SK-N-SH (cell line): ENCODE data around the gene ADK. TPM values are rescaled to one million over a fixed set of nuclear protein-coding genes. Genes with fewer than 3 reads are reported as not detected.

Experiments
- CTCF ChIA-PET: fragments of 300-600, 350-600 bp; formaldehyde crosslinking; extraction: SDS; loops from one replicate; lab custom pipeline; 2021; lab: Yijun Ruan, JAX
- POLR2A ChIA-PET: fragments of 350-600 bp; sonication (Branson Sonifier 250); formaldehyde crosslinking; extraction: SDS; loops from one replicate; lab custom pipeline; 2020; ENCODE audit warnings: antibody characterized with exemption, inconsistent platforms; lab: Yijun Ruan, JAX
- DNase-seq: peaks from one replicate; pipeline ENCODE4 v3.0.0; 2012
- H2AFZ ChIP-seq: fragments of 200-600 bp; sonication (generic); 2 replicates; pipeline ENCODE4 v1.8.1; 2016; ENCODE audit warnings: antibody characterized with exemption, mild to moderate bottlenecking, low read depth
- H3F3A ChIP-seq: fragments of 200-600 bp; sonication (generic); replicated peaks from 2 replicates; pipeline ENCODE3; 2016; ENCODE audit warnings: antibody characterized with exemption, mild to moderate bottlenecking; ENCODE audit not compliant: insufficient read depth
- H3K27ac ChIP-seq, 2 experiments: fragments of 200-500 bp in 1 of 2; fragments of 200-600 bp in 1 of 2; sonication (Bioruptor generic) in 1 of 2; sonication (generic), shearing (Covaris generic) in 1 of 2; 2 replicates each; pipeline versions ENCODE4 v1.5.1 to v1.6.1; 2014 to 2016; ENCODE audit warnings: low read depth in 2 of 2, inconsistent platforms in 1 of 2, low read length in 1 of 2, mild to moderate bottlenecking in 1 of 2, mixed read lengths in 1 of 2
- H3K27me3 ChIP-seq: fragments of 200-600 bp; sonication (generic), shearing (Covaris generic); 2 replicates; pipeline ENCODE4 v1.6.1; 2016; ENCODE audit warnings: mixed run types; ENCODE audit not compliant: insufficient read depth
- H3K36me3 ChIP-seq, 2 experiments: fragments of 200-500 bp in 1 of 2; fragments of 200-600 bp in 1 of 2; sonication (Bioruptor generic) in 1 of 2; sonication (generic) in 1 of 2; replicated peaks in 1 of 2; 2 replicates each; pipeline versions ENCODE3 to v1.5.1; 2014 to 2016; ENCODE audit warnings: low read length in 1 of 2, mild to moderate bottlenecking in 1 of 2; ENCODE audit not compliant: insufficient read depth in 2 of 2, control insufficient read depth in 1 of 2
- H3K4me1 ChIP-seq, 2 experiments: fragments of 200-500 bp in 1 of 2; fragments of 200-600 bp in 1 of 2; sonication (Bioruptor generic) in 1 of 2; sonication (generic), shearing (Covaris generic) in 1 of 2; 2 replicates each; pipeline versions ENCODE4 v1.5.1 to v1.6.1; 2014 to 2016; ENCODE audit warnings: low read depth in 1 of 2, low read length in 1 of 2, mixed run types in 1 of 2; ENCODE audit not compliant: insufficient read depth in 2 of 2, control insufficient read depth in 1 of 2
- H3K4me2 ChIP-seq: fragments of 200-600 bp; sonication (generic), shearing (Covaris generic); 2 replicates; pipeline ENCODE4 v1.6.1; 2017; ENCODE audit warnings: mixed run types
- H3K4me3 ChIP-seq, 2 experiments: fragments of 200-500 bp in 1 of 2; fragments of 200-600 bp in 1 of 2; sonication (Bioruptor generic) in 1 of 2; sonication (generic), shearing (Covaris generic) in 1 of 2; 2 replicates each; pipeline versions ENCODE4 v1.5.1 to v1.8.1; 2014 to 2016; ENCODE audit warnings: low read depth in 2 of 2, inconsistent platforms in 1 of 2, low read length in 1 of 2, mild to moderate bottlenecking in 1 of 2, mixed read lengths in 1 of 2, moderate library complexity in 1 of 2
- H3K79me2 ChIP-seq: fragments of 200-600 bp; sonication (generic); 2 replicates; pipeline ENCODE4 v1.8.1; 2017; ENCODE audit warnings: mild to moderate bottlenecking; ENCODE audit not compliant: insufficient read depth
- H3K9ac ChIP-seq: fragments of 200-600 bp; sonication (generic); 2 replicates; pipeline ENCODE4 v1.6.1; 2017; ENCODE audit warnings: mixed run types
- H3K9me2 ChIP-seq: fragments of 200-600 bp; sonication (generic); 2 replicates; pipeline ENCODE4 v1.6.1; 2017; ENCODE audit warnings: mixed run types
- H3K9me3 ChIP-seq: fragments of 200-600 bp; sonication (generic); 2 replicates; pipeline ENCODE4 v1.6.1; 2017; ENCODE audit warnings: mixed run types, mild to moderate bottlenecking, moderate library complexity
- H4K20me1 ChIP-seq: fragments of 200-600 bp; sonication (generic); 2 replicates; pipeline ENCODE4 v1.6.1; 2017; ENCODE audit warnings: mild to moderate bottlenecking, mixed run types; ENCODE audit not compliant: insufficient read depth
- EP300 ChIP-seq, 2 experiments: IDR thresholded peaks; 2 replicates each; pipeline versions ENCODE4 v1.4.0 to v1.6.1; 2012; ENCODE audit warnings: borderline replicate concordance in 1 of 2, low read depth in 1 of 2, low read length in 1 of 2
- EZH2phosphoT487 ChIP-seq: fragments of 200-600 bp; sonication (generic); IDR thresholded peaks from 2 replicates; pipeline ENCODE4 v1.6.1; 2017; ENCODE audit warnings: low read depth, mixed run types, mild to moderate bottlenecking, antibody characterized with exemption, moderate library complexity, borderline replicate concordance
- FOSL2 ChIP-seq: IDR thresholded peaks from 2 replicates; pipeline ENCODE4 v1.4.0; 2012; ENCODE audit warnings: low read depth, mild to moderate bottlenecking, moderate library complexity, borderline replicate concordance
- FOXJ3 ChIP-seq: sonication (generic); formaldehyde crosslinking; IDR thresholded peaks from 2 replicates; pipeline ENCODE4 v1.5.1; 2020; ENCODE audit warnings: mild to moderate bottlenecking, missing genetic modification reagents
- FOXM1 ChIP-seq: IDR thresholded peaks from 2 replicates; pipeline ENCODE4 v1.4.0; 2012; ENCODE audit warnings: low read depth, mild to moderate bottlenecking
- GATA2 ChIP-seq: sonication (generic); formaldehyde crosslinking; IDR thresholded peaks from 2 replicates; pipeline ENCODE4 v1.5.0; 2020; ENCODE audit warnings: mild to moderate bottlenecking, missing genetic modification reagents
- IRF3 ChIP-seq: fragments of 150-350 bp; IDR thresholded peaks from 2 replicates; pipeline ENCODE4 v1.6.1; 2016; ENCODE audit warnings: mild to moderate bottlenecking, low read depth, low read length
- MAX ChIP-seq: IDR thresholded peaks from 2 replicates; pipeline ENCODE4 v1.4.0; 2012; ENCODE audit warnings: low read depth
- MEF2A ChIP-seq: IDR thresholded peaks from 2 replicates; pipeline ENCODE4 v1.4.0; 2012; ENCODE audit warnings: low read depth, borderline replicate concordance
- MXI1 ChIP-seq: IDR thresholded peaks from 2 replicates; pipeline ENCODE4 v1.6.1; 2012; ENCODE audit warnings: mild to moderate bottlenecking, low read depth, low read length, improper control_type of control experiment
- NFIC ChIP-seq: IDR thresholded peaks from 2 replicates; pipeline ENCODE4 v1.4.0; 2012; ENCODE audit warnings: borderline replicate concordance
- PBX3 ChIP-seq: IDR thresholded peaks from 2 replicates; pipeline ENCODE4; 2012
- POLR2AphosphoS5 ChIP-seq: IDR thresholded peaks from 2 replicates; pipeline ENCODE4 v1.6.1; 2012; ENCODE audit warnings: low read depth, low read length
- RAD21 ChIP-seq: IDR thresholded peaks from 2 replicates; pipeline ENCODE4 v1.6.1; 2012; ENCODE audit warnings: mild to moderate bottlenecking, low read length
- REST ChIP-seq: IDR thresholded peaks from 2 replicates; pipeline ENCODE4 v1.6.1; 2012; ENCODE audit warnings: mild to moderate bottlenecking, low read depth, low read length, moderate library complexity
- RXRA ChIP-seq: IDR thresholded peaks from 2 replicates; pipeline ENCODE4 v1.4.0; 2012; ENCODE audit warnings: low read depth, mild to moderate bottlenecking, borderline replicate concordance
- SIN3A ChIP-seq: IDR thresholded peaks from 2 replicates; pipeline ENCODE4 v1.6.1; 2012; ENCODE audit warnings: low read depth, mild to moderate bottlenecking, low read length, moderate library complexity, borderline replicate concordance
- TAF1 ChIP-seq: IDR thresholded peaks from 2 replicates; pipeline ENCODE4 v1.6.1; 2012; ENCODE audit warnings: low read depth, mild to moderate bottlenecking, low read length, moderate library complexity, borderline replicate concordance
- USF1 ChIP-seq: IDR thresholded peaks from 2 replicates; pipeline ENCODE4 v1.4.0; 2012; ENCODE audit warnings: low read depth, borderline replicate concordance
- YY1 ChIP-seq: IDR thresholded peaks from 2 replicates; pipeline ENCODE4 v1.4.0; 2012; ENCODE audit warnings: low read depth, mild to moderate bottlenecking
- ZBTB33 ChIP-seq: IDR thresholded peaks from 2 replicates; pipeline ENCODE4 v1.4.0; 2012; ENCODE audit warnings: low read depth, borderline replicate concordance
- WGBS: methylation state at CpG from one replicate; pipeline ENCODE4 v1.1.6; 2017; ENCODE audit warnings: low lambda C conversion rate; 5-methylcytosine and 5-hydroxymethylcytosine counted together
- polyA plus RNA-seq, 3 experiments: library from polyadenylated mRNA; depleted of rRNA; stranded (reverse); fragments of >200 nt; gene quantifications; 2 replicates each; pipeline ENCODE4 v1.2.3, GENCODE V29; 2012

ADK gene
- 25.1 and 34.6 TPM in 2 replicates for polyA plus RNA-seq (2012; rRNA removed)
- polyA plus RNA-seq (2012; cell fraction: cytosol; rRNA removed), result 43.1 and 51.1 TPM in 2 replicates
- 6.9 and 14.4 TPM in 2 replicates for polyA plus RNA-seq (2012; cell fraction: nucleus; rRNA removed)

- peaks cover 0 to 9% of the 10 kb centered on the region in 2 experiments for H3K36me3 ChIP-seq
- no peaks in the 10 kb centered on the region for H3K27me3 ChIP-seq
- DNase-seq, result peak; percentile 98
- H2AFZ ChIP-seq, result peak within 1 kb of the TSS; percentile 95
- peaks cover under 1% of the 10 kb centered on the region; the same call in 1 of the 2 replicates for H4K20me1 ChIP-seq
- peaks cover 7% of the 10 kb centered on the region for H3F3A ChIP-seq
- H3K9ac ChIP-seq, result peak within 1 kb of the TSS; percentile 90
- H3K4me3 ChIP-seq, result peak within 1 kb of the TSS; percentile 89 to 97
- ChIA-PET POLR2A (interaction anchor here (1.0 to 1.4 kb wide), 2 partner anchors 13 to 25 kb away, joined by 3 to 5 read pairs; no protein-coding TSS in a partner anchor), CTCF (interaction anchor here (1.0 to 1.9 kb wide), 4 partner anchors 33 to 303 kb away, joined by 3 to 4 read pairs (median 3); no protein-coding TSS in a partner anchor)
- peak within 1 kb of the TSS; percentile 89 to 96 for H3K27ac ChIP-seq
- H3K9me3 ChIP-seq, result no peaks in the 10 kb centered on the region
- WGBS, result 0% methylated on average over 33 of the region's 57 CpGs
- H3K79me2 ChIP-seq, result peaks cover 71% of the 10 kb centered on the region
- no peaks in the 10 kb centered on the region for H3K9me2 ChIP-seq
- peaks cover 7 to 8% of the 10 kb centered on the region in 2 experiments; a peak in 3 of 4 replicates for H3K4me1 ChIP-seq
- peak within 1 kb of the TSS; percentile 88 for H3K4me2 ChIP-seq
- TF ChIP-seq USF1 (peak; percentile 59; the same call in 1 of the 2 replicates), POLR2AphosphoS5 (0 out of 2 replicates have a peak, but pooled peaks have one; percentile 23), NFIC (peak; percentile 19; the same call in 1 of the 2 replicates), EP300 (IDR thresholded peaks at IDR 0.05; ENCODE audit: borderline replicate concordance in 1 of 2, low read depth in 1 of 2, low read length in 1 of 2) (no peak), FOXJ3 (peak; percentile 68; the same call in 1 of the 2 replicates), RAD21 (peak; percentile 35), GATA2 (CRISPR knock-in tag) (peak; percentile 47; the same call in 1 of the 2 replicates), MEF2A (no peak), ZBTB33 (no peak), FOSL2 (no peak), PBX3 (peak; percentile 42; the same call in 1 of the 2 replicates), SIN3A (peak; percentile 54; the same call in 1 of the 2 replicates), RXRA (no peak), MAX (peak; percentile 88; the same call in 1 of the 2 replicates), FOXM1 (no peak), YY1 (no peak; the same call in 1 of the 2 replicates), REST (no peak), MXI1 (peak; percentile 88), EZH2phosphoT487 (no peak), IRF3 (no peak), TAF1 (peak; percentile 27; the same call in 1 of the 2 replicates)
Observed at GRCh38 chr10:74150990-74151878, at the start of gene ADK. ADK (plus strand) TSS chr10:74151221; CDS start chr10:74151279, 58 bp downstream.
